ENCODE data around the gene FAM174B. TPM values are rescaled to one million over a fixed set of nuclear protein-coding genes. Genes with fewer than 3 reads are reported as not detected.

FAM174B gene
- total and polyA plus RNA-seq, 9 donors = 2.5 to 31.5 (median 15.4) TPM

GRCh38 chr15:92574566-92574965 lies 81.0 kb downstream of the FAM174B start:
- H3K4me3 ChIP-seq = no peak overlapping the region
- intact Hi-C loops (cut with DNase I) = no loop called here
- H3K9me3 ChIP-seq = no peaks in the 10 kb centered on the region
- no peaks in the 10 kb centered on the region for H3K4me1 ChIP-seq (ENCODE audit: insufficient read depth)
- DNase-seq = no peak
- H3K36me3 ChIP-seq = no peaks in the 10 kb centered on the region
- H3K27ac ChIP-seq = no peak overlapping the region
- no peaks in the 10 kb centered on the region for H3K27me3 ChIP-seq
- 70 to 92% (median 81%) methylated on average over 1 of the region's 1 CpG for WGBS, 3 donors
- TF ChIP-seq POLR2A (IDR thresholded peaks at IDR 0.05) (no peak), CTCF (IDR thresholded peaks at IDR 0.05) (no peak)

- H3K4me1 ChIP-seq (ENCODE audit: insufficient read depth) = no peaks in the 10 kb centered on the region
- H3K36me3 ChIP-seq = no peaks in the 10 kb centered on the region
- no peak for TF ChIP-seq CTCF (IDR thresholded peaks at IDR 0.05)
- TF ChIP-seq EP300 (IDR thresholded peaks at IDR 0.05) = no peak
- no peak for TF ChIP-seq POLR2A (IDR thresholded peaks at IDR 0.05)
- H3K4me3 ChIP-seq = no peak overlapping the region
- H3K27me3 ChIP-seq = no peaks in the 10 kb centered on the region
- H3K9me3 ChIP-seq = no peaks in the 10 kb centered on the region
- no peak overlapping the region for H3K27ac ChIP-seq
- intact Hi-C loops (cut with DNase I) = no loop called here
- 44 to 55% (median 44%) methylated on average over 1 of the region's 1 CpG for WGBS, 3 donors
- DNase-seq = no peak
Observed at GRCh38 chr15:92574161-92574560, 81.4 kb downstream of the FAM174B start.

GRCh38 chr15:92571824-92572223 lies 83.8 kb downstream of the FAM174B start:
- no peak overlapping the region for H3K4me3 ChIP-seq
- H3K4me1 ChIP-seq (ENCODE audit: insufficient read depth) = no peaks in the 10 kb centered on the region
- H3K36me3 ChIP-seq = no peaks in the 10 kb centered on the region
- H3K9me3 ChIP-seq = no peaks in the 10 kb centered on the region
- H3K27ac ChIP-seq = no peak overlapping the region
- TF ChIP-seq POLR2A (IDR thresholded peaks at IDR 0.05) = no peak
- no peak for TF ChIP-seq EP300 (IDR thresholded peaks at IDR 0.05)
- TF ChIP-seq CTCF (IDR thresholded peaks at IDR 0.05) = no peak
- no peaks in the 10 kb centered on the region for H3K27me3 ChIP-seq
- intact Hi-C loops (cut with DNase I) = no loop called here
- 60 to 84% (median 62%) methylated on average over 4 of the region's 4 CpGs for WGBS, 3 donors
- no peak for DNase-seq

- no peak overlapping the region for H3K27ac ChIP-seq
- H3K27me3 ChIP-seq = no peaks in the 10 kb centered on the region
- WGBS, 3 donors = 47 to 69% (median 64%) methylated on average over 7 of the region's 7 CpGs
- no peaks in the 10 kb centered on the region for H3K4me1 ChIP-seq (ENCODE audit: insufficient read depth)
- TF ChIP-seq EP300 (IDR thresholded peaks at IDR 0.05) = no peak
- TF ChIP-seq POLR2A (IDR thresholded peaks at IDR 0.05) = no peak
- no peak for TF ChIP-seq CTCF (IDR thresholded peaks at IDR 0.05)
- intact Hi-C loops (cut with DNase I) = no loop called here
- H3K9me3 ChIP-seq = no peaks in the 10 kb centered on the region
- no peak for DNase-seq
- H3K36me3 ChIP-seq = no peaks in the 10 kb centered on the region
- H3K4me3 ChIP-seq = no peak overlapping the region
Observed at GRCh38 chr15:92570391-92570790, 85.2 kb downstream of the FAM174B start.

GRCh38 chr15:92569778-92570177 lies 85.8 kb downstream of the FAM174B start:
- intact Hi-C loops (cut with DNase I) = no loop called here
- WGBS, 3 donors = 49 to 93% (median 82%) methylated on average over 3 of the region's 3 CpGs
- no peaks in the 10 kb centered on the region for H3K9me3 ChIP-seq
- no peak overlapping the region for H3K27ac ChIP-seq
- H3K36me3 ChIP-seq = no peaks in the 10 kb centered on the region
- no peak for DNase-seq
- H3K4me1 ChIP-seq (ENCODE audit: insufficient read depth) = no peaks in the 10 kb centered on the region
- H3K4me3 ChIP-seq = no peak overlapping the region
- TF ChIP-seq EP300 (IDR thresholded peaks at IDR 0.05) = no peak
- TF ChIP-seq POLR2A (IDR thresholded peaks at IDR 0.05) = no peak
- TF ChIP-seq CTCF (IDR thresholded peaks at IDR 0.05) = no peak
- H3K27me3 ChIP-seq = no peaks in the 10 kb centered on the region

Measured in ovary (tissue), 9 donors.